DMS53 (cell line): ENCODE results near the gene ALK.
"Not testable (repeated sequence)": the region's sequence is repeated elsewhere in the genome, so short reads cannot be mapped to it uniquely, and the experiment has no call there.

ENCODE experiments used
- DNase-seq: peaks from one replicate; lab custom pipeline; 2025; lab: John Stamatoyannopoulos, UW

Gene ALK

DNA sequence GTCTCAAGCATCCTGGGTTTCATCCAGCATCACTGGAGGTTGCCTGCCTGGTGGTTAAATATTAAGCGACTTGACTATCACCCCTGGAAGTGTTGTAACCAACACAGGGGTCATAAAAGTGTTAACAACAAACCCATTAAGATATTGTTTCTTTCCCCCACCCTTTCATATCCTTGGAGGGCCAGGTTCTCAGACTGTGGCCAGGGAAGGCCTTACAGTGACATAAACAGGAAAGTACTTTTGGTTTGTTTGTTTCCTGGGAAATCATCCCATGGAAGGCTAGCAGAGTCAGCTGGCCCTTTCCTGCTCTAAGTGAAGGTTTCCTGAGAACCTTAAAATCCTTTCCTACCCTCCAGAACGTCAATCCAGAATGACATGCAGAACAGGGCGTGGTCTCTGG is 645.2 kb downstream of the ALK start:
- DNase-seq, result no peak

DNA sequence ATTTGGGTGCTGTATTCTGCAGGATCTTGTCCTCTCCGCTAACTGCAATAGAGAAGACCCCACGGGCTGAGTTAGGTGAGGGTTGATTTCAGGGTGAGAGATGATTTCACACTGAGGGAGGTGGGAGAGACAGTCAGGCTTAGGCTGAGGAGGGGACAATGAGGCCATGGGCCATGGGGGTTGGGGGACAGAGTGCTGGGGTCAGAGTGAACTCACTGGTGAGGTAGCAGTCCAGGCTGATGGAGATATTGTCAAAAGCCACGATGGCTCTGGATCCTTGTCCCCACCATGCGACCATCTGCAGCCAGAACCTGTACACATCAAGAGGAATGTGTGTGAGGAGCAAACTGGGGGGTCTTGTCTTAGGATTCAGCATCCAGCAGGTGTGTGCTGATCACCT is 646.2 kb downstream of the ALK start:
- DNase-seq, result no peak

DNA sequence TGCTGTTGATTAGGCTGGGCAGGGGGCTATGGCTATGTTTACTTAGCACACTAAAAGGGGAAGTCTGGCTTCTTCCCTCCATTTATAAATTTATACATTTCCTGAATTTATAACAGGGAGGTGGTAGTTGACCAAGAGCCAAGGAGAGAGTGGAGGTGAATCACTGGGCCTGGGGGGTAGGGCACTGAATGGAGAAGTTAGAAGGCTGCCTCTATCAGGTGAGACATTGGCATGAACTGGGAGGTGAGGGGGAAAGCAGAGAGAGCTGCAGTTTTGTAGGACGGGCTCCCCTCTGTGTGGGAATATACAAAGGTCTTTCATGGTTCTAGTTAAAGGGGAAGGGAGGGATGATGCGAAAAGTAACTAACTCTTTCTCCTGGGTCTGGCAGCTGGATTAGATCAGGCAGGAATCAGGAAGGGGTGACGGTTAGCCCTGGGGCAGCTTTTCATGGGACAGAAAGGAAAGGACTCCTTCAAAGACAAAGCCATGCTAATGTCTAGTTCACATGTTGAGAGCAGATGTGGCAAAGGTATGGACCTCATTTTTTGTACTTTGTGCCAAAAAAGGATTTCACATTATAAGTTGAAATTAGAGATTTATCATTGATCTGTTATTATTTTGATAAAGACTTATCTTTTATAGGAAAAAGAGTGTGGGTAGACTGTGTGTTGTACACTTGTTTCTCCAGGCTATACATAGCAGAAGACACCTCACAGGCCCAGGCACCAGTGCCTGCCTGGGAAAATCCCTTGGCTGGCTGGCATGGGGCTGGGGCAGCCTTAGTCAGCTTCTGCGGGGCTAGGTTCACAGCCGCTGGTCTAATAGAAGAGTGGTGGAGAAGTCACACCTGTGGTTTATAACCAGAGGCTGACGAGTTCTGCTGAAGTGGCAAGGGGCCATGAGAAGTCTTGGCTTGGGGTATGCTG is 647.4 kb downstream of the ALK start:
- no peak for DNase-seq

DNA sequence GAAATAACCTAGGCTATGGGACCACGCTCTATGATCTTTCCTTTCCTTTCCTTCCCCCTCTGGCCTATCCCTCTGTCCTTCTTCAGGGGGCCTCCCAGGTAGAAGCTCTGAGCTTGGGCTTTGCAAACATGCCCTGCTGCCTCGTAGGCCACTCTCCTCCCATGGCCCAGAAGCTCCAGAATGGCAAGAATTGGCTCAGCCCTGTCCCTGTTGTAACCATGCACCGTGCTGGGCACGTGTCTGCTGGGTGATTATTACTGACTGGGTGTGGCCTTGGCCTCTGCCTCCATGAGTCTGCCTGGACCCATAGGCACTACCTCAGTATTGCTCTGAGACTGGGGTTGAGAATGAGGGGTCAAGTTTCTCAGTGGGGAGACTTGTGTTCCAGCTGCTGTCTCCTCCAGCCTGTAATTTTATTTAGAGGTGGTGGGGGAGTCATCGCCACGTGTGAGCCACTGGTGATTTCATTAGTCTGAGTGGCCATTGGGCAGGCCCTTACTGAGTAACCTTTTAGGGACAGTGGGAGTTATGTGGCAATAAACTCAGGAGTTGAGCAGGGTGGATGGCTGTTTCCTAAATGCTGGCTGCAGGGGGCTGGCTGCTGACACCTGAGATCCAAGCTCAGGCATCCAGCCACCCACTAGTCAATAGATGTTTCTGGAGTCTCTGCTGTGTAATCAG is 648.2 kb downstream of the ALK start:
- DNase-seq, result no peak

DNA sequence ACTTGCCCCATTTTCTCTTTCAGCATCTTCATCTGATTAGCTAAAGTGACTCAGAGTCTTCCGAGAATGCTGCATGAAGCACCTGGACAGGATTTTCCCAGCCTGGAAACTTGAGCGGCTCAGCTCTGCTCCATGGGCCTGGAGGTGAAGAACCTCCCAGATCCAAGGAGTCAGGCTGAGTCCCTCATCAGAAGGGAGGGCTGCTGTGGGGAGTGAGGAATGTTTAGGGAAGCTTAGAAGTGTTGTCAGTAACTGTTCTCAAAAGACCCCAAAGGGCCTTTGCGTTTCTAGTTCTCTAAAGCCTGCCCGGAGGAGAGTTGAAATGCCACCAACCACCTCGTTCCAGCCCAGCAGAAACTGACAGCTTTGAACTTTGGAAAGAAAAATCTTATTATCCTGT is 649.1 kb downstream of the ALK start:
- no peak for DNase-seq

DNA sequence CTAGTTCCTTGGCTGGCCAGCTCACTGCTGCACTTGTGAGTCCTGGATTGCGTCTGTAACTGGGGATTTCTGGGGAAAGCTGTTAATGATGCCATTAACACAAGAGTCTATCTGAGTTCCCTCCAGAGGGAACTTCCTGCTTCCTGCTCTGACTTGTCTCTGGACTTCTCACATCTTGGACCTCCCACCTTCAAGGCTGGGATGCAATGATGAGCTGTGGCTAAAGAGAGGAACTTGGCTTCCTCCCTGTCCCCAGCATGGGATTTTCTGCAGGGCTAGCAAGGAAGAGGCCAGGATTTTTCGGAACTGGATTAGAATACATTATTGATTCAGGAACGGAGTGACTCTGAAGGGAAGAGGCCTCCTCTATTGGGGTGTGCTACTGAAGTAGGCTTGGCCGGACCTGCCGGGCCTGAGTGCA is 650.7 kb downstream of the ALK start:
- DNase-seq, result no peak

DNA sequence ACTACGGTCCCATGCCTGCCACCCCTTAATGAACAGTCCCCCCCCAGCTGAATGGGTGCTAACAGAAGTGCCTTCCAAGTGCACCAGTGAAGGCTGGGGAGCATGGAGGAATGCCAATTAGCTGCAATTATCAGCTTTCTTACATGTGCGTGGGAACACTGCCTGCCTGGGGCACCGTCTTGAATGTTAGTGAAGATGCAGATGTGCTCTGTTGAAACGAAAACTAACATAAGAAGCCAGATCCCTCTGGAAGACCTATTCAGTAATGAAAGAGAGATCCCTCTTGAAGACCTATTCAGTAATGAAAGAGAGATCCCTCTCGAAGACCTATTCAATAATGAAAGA is 651.6 kb downstream of the ALK start:
- no peak for DNase-seq

DNA sequence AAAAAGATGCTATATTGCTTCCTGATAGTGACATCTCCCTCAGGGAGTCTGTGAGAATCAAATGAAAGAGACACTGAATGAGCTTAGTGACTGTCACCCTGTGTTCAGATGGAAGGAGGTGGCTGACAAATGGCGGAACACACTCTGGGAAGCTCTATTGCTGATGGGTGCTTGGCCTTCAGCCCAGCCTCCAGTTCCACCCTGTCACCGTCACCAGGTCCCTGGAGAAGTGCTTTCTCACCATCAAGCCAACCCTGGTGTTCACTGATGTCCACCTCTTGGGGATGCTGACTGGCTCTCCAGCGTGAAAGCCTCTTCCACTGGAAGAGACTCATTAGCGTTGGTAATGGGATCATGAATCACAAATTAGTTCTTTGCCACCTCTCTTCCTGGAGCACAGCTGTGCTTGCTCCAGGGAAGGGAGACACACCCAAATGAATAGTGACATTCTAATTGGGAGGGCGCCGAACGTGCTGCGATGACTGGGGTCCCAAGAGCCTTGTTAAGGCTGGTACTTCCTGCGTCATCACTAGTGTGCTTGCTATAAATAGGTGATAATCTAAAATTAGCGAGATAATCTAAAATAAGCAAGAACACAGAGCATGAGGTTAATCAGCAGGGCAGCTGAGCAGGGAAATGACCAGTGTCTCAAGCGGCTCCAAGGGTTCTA is 652.2 kb downstream of the ALK start:
- no peak for DNase-seq

DNA sequence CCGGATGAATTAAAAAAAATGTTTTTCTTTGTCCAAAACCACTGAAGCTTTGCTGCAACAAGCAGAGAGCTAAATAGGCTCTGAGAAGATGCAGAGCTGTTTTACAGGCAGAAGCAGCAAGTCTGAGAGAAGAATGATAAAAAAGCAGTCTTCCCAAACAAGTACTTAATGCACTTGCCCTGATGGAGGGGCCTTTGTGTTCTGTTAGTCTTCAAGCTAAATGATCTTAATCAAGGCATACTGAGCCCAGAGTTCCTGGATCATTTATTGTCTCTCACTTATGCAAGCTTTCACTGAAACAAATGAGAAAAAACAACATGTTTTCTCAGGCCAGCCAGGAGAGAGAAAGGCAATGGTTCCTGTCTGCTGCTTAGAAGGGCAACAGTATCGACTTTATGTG is 653.7 kb downstream of the ALK start:
- no peak for DNase-seq

DNA sequence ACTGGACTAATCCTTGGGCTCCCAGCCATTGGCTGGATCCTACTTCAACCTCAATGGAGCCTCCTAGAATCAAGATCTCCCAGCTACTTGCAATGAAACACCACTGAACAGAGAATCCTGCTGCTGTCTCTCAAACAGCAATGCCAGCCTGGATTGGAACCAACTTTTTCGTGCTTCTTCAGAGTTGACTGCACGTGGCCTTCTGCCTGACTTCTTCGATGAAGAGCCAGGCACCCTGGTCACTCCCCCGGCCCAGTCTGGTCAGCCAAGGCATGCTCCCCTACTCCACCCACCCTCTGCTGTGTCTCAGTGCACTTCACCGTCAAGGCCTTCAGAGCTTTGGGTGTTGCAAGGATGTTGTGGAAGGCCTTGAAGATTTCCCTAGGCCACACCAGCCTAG is 657.5 kb downstream of the ALK start:
- DNase-seq, result no peak

DNA sequence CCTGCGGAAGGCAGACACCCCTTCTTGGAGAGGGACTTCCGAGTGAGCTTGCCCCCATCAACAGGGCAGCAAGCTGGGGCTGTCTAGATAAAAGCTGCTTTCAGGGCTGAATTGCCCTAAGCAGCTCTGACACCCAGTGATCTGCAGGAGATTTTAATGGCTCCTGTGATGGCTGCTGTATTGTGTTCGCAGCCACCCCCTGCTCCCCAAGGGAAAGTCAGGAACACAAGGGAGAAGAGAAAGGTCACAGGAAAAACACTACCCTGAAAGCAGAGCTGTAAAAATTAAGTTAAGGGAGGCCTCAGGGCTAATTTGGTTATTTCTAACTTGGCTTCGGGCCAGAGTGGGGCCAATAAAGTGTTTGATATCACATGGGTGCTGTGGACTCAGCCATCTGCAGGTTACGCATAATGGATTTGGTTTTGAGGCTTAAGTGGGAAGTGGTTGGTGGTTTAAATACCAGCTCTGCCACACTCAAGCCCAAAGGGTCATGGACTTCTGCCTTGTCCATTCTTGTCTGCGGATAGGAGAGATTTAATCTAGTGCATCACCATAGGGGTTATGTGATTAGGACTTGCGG is 658.6 kb downstream of the ALK start:
- no peak for DNase-seq

DNA sequence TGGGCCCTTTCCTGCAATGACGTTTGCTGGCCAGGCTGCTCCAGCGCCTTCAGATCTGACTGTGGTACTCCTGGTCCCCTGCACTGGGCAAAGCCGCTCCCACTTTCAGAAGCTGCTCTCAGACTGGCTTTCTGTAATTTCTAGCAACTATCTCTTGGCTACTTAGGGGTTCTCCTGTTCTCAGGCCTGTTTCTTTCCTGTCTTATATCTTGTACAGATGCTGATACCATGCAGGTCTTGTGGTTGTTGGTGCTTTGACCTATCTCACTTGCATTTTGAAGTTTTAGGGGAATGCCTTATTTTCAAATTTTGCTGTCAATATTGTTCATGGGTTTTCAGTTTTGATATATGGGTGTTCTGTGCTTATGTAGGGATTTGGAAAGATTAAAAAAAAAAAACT is 660.4 kb downstream of the ALK start:
- no peak for DNase-seq

DNA sequence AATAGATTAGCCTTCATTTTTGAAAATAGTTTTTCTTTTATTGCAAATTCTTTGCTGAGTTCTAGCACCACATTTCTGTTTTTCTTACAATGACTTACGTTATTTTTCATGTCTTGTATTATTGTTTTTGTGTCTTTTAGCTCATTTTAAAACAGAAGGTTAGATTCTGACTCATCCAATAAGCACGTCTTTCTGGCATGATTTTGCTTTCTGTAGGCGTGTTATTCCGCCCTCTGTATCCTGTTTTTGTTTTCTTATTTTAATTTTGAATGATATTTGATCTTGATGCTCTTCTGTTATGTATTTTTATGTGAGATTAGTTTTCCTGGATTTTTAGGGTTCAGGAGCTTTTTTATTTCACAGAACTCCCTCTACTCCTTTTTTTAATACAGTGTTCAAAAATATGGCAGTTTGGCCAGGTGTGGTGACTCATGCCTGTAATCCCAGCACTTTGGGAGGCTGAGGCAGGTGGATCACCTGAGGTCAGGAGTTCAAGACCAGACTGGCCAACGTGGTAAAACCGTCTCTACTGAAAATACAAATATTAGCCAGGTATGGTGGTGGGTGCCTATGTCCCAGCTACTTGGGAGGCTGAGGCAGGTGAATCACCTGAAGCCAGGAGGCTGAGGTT is 661.1 kb downstream of the ALK start:
- DNase-seq, result no peak

DNA sequence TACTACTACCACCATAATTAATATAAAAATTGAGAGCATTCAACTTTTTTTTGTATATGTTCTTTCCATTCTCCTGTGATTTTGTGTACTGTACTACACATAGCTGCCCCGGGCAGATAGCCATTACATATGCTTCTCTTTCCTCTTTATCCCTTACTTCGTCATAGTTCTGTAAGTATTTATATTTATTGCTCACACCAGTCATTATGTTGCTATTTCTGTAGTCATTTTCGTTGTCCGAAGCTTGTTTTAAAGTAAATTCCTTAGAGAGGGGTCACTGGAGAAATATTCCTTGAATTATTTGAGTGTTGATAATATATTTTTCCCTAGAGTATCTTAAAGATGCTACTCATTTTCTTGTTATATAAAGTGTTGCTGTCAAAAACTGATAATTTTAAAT is 662.2 kb downstream of the ALK start:
- DNase-seq, result no peak

DNA sequence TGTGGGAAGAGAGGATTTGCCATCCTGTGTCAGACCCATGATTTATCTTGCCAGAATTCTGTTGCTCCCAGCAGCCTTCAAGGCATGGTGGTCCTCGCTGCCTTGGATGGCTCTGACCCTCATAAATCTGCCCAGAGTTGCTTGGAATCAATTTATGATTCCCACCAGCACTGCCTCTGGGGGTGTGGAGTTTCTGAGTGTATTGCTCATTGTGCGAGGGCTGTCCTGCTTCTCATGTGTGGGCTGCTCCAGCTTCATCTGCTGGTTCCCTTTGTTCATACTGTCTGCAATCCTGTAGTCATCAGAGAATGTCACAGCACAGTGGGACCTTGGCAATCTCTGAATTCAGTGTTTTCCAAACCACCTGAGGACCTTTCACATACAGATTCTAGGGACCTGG is 666.4 kb downstream of the ALK start:
- no peak for DNase-seq

DNA sequence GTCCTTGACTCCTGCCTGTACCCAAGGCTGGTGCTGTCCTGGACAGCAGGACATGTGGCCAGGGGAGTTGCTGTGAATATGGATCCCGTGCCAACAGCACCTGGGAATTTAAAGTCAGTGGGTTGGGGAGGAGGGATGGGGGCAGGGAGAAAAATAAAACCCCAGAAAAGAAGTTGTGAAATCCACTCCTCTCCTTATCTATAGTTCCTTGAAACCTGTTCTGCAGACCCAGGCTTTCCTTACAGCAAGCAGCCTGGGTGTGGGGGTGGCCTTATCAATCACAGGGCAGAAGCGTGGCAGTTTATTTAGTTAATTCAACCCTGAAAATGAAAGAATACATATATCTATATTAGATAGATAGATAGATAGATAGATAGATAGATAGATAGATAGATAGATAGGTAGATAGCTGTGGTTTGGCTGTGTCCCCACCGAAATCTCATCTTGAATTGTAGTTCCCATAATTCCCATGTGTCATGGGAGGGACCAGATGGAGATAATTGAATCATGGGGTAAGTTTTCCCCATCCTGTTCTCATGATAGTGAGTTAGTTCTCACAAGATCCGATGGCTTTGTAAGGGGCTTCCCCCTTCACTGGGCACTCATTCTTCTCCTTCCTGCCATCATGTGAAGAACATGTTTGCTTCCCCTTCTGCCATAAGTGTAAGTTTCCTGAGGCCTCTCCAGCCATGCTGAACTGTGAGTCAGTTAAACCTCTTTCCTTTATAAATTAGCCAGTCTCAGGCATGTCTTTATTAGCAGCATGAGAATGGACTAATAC is 667.7 kb downstream of the ALK start:
- not testable (repeated sequence) for DNase-seq

DNA sequence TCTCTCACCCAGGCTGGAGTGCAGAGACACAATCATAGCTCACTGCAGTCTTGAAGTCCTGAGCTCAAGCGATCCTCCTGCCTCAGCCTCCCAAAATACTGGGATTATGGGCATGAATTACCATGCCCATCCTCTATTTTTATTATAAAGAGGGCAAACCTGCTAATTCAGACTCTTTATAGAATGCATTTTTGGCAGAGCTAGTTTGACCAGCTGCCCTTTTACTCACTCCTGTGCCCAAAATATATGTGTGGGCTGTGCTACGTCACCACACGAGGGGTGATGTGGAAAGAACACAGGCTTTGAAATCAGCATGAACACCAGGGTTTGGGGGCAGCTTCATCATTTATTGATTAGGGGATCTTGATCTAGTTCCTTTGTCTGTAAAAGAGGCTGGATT is 668.4 kb downstream of the ALK start:
- DNase-seq, result no peak

DNA sequence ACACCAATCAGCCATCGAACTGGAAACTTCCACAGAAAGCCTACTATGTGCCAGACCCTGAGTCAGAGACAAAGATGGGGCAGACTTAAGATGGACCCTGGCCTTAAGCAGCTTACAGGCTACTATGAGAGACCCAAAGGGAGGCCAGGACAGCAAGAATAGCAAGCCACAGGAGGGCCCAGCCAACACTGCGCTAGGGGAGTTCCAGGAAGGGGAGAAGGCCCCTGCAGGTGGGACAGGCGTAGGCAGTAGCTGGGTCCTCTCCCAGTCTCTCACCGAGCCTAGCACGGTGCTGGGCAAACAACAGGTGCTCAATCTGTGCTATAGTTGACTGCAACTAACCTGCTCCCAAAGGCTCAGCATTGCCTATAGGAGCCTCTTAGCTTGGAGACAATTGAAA is 670.0 kb downstream of the ALK start:
- no peak for DNase-seq

DNA sequence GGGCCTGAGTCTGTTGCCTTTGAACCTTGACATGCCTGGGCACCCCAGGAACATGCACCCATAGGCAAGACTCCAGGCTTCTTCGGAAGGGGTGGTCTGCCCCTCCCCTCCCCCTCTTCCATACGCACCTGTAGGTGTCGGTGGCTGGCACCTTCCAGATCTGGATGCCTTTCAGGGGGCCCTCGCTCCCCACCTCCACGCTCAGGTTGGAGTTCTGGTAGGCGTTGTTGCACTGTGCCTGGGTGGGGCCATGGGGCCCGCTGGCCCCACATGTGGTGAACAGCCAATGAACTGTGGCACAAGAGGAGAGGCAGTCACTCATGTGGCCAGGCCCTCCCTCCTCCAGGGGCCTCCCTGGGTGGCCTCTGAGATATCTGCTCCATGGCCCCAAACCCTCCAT is 670.4 kb downstream of the ALK start:
- DNase-seq, result no peak

DNA sequence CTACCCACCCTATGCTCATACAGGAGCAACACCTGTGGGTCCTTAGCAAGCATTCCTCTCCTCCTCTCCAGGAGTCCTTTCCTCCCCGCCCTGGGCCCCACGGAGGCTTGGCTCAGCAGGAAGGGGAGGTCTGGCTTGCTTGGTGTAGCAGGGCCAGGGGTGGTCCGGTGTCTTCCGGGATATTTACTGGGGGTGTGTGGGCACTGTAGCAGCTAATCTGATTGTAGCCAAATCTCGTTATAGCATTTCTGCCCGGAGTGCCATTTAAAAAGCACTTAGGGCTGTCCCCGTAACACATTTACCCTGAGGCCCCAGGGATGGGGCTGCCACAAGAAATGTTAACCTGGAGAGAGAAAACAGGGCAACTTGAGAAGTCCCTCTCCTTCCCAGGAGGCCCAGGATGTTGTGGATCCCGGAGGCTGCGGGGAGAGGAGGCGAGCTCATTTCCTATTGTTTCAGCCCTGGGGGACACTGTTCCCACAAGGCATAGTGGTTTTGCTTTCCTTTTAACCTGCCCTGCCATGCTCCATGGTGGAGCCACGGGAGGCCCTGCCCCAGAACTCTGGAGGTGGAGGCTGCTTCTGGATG is 671.6 kb downstream of the ALK start:
- DNase-seq, result no peak

DNA sequence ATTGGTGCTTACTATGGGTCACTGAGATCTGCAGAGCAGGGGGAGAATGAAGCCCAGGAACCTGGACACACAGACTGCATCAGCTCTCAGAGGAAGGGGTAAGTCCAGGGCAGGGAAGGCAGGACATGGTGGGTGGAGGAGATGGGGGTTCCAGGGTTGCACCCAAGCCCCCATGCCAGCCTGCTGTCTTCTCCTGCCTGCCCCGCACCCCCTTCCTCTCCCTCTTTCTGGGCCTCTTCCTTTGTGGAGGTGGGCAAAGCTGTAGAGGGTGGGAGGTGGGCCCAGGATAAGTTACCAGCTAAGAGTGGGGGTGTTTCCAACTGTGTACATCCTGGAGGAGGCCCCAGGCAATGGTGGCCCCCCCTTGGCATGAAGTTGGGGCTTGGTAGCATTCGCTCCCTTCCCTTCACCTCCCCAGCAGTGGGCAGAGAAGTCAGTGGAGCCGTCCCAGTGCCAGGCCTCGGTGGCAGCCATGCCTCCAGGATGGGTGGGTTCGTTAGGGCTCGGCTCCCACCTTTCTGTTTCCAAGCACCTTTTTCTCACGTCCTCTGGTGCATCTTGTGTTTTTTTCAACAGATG is 674.0 kb downstream of the ALK start:
- DNase-seq, result no peak
